ENCODE measurements around the gene SLC44A1.

SLC44A1 gene

GRCh38 chr9:105333076-105333475, 88.6 kb downstream of the SLC44A1 start:
- no peak overlapping the region for H2AFZ ChIP-seq (ENCODE audit: low read length)
- H3K36me3 ChIP-seq (ENCODE audit: insufficient read depth, low read length) = peaks cover 28% of the 10 kb centered on the region
- H3F3A ChIP-seq (ENCODE audit: insufficient read depth, low read length) = no peaks in the 10 kb centered on the region
- H3K9ac ChIP-seq (ENCODE audit: low read length) = no peak overlapping the region
- no peak for TF ChIP-seq CTCF (IDR thresholded peaks at IDR 0.05; ENCODE audit: low read length)
- TF ChIP-seq EZH2 (IDR thresholded peaks at IDR 0.05; ENCODE audit: borderline replicate concordance, low read length) = no peak
- no peaks in the 10 kb centered on the region for H3K9me3 ChIP-seq (ENCODE audit: low read length)
- no peak overlapping the region for H3K4me2 ChIP-seq (ENCODE audit: low read length)
- H3K27me3 ChIP-seq (ENCODE audit: insufficient read depth, low read length) = no peaks in the 10 kb centered on the region
- H4K20me1 ChIP-seq (ENCODE audit: insufficient read depth, low read length) = no peaks in the 10 kb centered on the region
- H3K4me1 ChIP-seq (ENCODE audit: insufficient read depth, low read length, severe bottlenecking) = peaks cover 19% of the 10 kb centered on the region
- H3K27ac ChIP-seq (ENCODE audit: low read depth, low read length, poor library complexity, severe bottlenecking) = no peak overlapping the region
- no peaks in the 10 kb centered on the region for H3K9me2 ChIP-seq (ENCODE audit: low read depth, low read length)
- H3K79me2 ChIP-seq (ENCODE audit: insufficient read depth, low read length) = no peaks in the 10 kb centered on the region
- no peak overlapping the region for H3K4me3 ChIP-seq (ENCODE audit: low read depth, low read length, poor library complexity, severe bottlenecking)

- TF ChIP-seq CTCF (IDR thresholded peaks at IDR 0.05; ENCODE audit: low read length) (no peak), EZH2 (IDR thresholded peaks at IDR 0.05; ENCODE audit: borderline replicate concordance, low read length) (no peak)
- Histone ChIP-seq H4K20me1 (ENCODE audit: insufficient read depth, low read length) (no peaks in the 10 kb centered on the region), H2AFZ (ENCODE audit: low read length) (no peak overlapping the region), H3K4me2 (ENCODE audit: low read length) (no peak overlapping the region), H3K36me3 (ENCODE audit: insufficient read depth, low read length) (peaks cover 31% of the 10 kb centered on the region), H3K4me3 (ENCODE audit: low read depth, low read length, poor library complexity, severe bottlenecking) (no peak overlapping the region), H3K79me2 (ENCODE audit: insufficient read depth, low read length) (no peaks in the 10 kb centered on the region), H3K4me1 (ENCODE audit: insufficient read depth, low read length, severe bottlenecking) (peaks cover 19% of the 10 kb centered on the region), H3K9me3 (ENCODE audit: low read length) (no peaks in the 10 kb centered on the region), H3K27ac (ENCODE audit: low read depth, low read length, poor library complexity, severe bottlenecking) (no peak overlapping the region), H3K27me3 (ENCODE audit: insufficient read depth, low read length) (no peaks in the 10 kb centered on the region), H3K9ac (ENCODE audit: low read length) (no peak overlapping the region), H3F3A (ENCODE audit: insufficient read depth, low read length) (no peaks in the 10 kb centered on the region), H3K9me2 (ENCODE audit: low read depth, low read length) (no peaks in the 10 kb centered on the region)
These were observed 89.4 kb downstream of the SLC44A1 start for GRCh38 chr9:105333811-105334210.

- Histone ChIP-seq H3K9me3 (ENCODE audit: low read length) (no peaks in the 10 kb centered on the region), H4K20me1 (ENCODE audit: insufficient read depth, low read length) (no peaks in the 10 kb centered on the region), H3K36me3 (ENCODE audit: insufficient read depth, low read length) (peaks cover 41% of the 10 kb centered on the region), H3K4me3 (ENCODE audit: low read depth, low read length, poor library complexity, severe bottlenecking) (no peak overlapping the region), H3K9me2 (ENCODE audit: low read depth, low read length) (no peaks in the 10 kb centered on the region), H3K4me1 (ENCODE audit: insufficient read depth, low read length, severe bottlenecking) (peaks cover 6% of the 10 kb centered on the region), H3K9ac (ENCODE audit: low read length) (no peak overlapping the region), H3K27me3 (ENCODE audit: insufficient read depth, low read length) (no peaks in the 10 kb centered on the region), H3K79me2 (ENCODE audit: insufficient read depth, low read length) (no peaks in the 10 kb centered on the region), H3K27ac (ENCODE audit: low read depth, low read length, poor library complexity, severe bottlenecking) (no peak overlapping the region), H2AFZ (ENCODE audit: low read length) (no peak overlapping the region), H3K4me2 (ENCODE audit: low read length) (no peak overlapping the region), H3F3A (ENCODE audit: insufficient read depth, low read length) (no peaks in the 10 kb centered on the region)
- no peak for TF ChIP-seq CTCF (IDR thresholded peaks at IDR 0.05; ENCODE audit: low read length)
- no peak for TF ChIP-seq EZH2 (IDR thresholded peaks at IDR 0.05; ENCODE audit: borderline replicate concordance, low read length)
These were observed 93.9 kb downstream of the SLC44A1 start for GRCh38 chr9:105338308-105338707.

Data from OCI-LY1 (cell line).